ENCODE data around the gene ZMPSTE24. TPM values are rescaled to one million over a fixed set of nuclear protein-coding genes. Genes with fewer than 3 reads are reported as not detected.

ZMPSTE24 gene
- total RNA-seq, 1 donor from 2014 or later: 68.4 TPM

DNA sequence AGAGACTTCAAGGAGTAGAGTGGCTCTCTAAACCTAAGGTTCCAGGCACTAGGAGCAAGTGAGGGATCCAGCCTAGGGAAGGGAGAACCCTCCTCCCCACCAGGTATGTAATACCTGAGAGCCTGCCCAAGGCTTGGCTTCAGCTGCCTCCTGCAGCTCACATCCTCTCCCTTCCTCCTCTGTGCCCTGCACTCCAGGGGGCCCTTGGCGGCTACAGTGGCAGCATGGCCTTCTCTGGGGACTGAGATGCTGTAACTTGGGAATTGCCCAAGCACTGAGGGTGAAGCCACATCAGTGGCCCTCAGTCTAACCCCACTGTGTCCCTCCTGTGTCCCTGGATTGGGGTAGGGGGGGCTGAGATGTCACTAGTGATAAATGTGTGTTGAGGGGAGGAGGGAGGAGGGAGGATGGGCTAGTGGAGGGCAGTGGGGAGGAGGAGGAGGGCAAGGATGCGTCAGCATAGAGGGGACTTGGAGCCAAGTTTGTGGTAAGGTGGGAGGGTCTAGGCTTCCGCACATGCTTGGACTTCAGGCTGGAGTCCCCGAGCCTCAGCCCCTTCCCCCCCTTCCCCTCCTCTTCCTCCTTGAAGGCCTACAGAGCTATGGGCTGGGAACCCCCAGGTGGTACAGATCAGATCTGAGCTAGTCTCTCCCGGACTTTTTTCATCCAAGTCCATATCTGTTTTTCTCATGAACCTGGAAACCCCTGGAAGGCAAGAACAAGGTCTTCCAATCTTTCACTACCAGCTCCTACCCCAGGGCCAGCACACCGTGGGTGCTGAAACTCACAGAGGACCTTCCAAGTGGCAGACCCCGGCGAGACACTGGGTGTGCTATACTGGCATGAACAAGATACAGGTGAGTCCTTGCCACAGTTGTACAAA is 41.6 kb downstream of the ZMPSTE24 start:
- no peak for FAIRE-seq
- TF ChIP-seq, protein P1, sequence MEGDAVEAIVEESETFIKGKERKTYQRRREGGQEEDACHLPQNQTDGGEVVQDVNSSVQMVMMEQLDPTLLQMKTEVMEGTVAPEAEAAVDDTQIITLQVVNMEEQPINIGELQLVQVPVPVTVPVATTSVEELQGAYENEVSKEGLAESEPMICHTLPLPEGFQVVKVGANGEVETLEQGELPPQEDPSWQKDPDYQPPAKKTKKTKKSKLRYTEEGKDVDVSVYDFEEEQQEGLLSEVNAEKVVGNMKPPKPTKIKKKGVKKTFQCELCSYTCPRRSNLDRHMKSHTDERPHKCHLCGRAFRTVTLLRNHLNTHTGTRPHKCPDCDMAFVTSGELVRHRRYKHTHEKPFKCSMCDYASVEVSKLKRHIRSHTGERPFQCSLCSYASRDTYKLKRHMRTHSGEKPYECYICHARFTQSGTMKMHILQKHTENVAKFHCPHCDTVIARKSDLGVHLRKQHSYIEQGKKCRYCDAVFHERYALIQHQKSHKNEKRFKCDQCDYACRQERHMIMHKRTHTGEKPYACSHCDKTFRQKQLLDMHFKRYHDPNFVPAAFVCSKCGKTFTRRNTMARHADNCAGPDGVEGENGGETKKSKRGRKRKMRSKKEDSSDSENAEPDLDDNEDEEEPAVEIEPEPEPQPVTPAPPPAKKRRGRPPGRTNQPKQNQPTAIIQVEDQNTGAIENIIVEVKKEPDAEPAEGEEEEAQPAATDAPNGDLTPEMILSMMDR (IDR thresholded peaks at IDR 0.05; ENCODE audit: insufficient read depth, low read length, severe bottlenecking): no peak
- H3K36me3 ChIP-seq (ENCODE audit: control insufficient read depth, insufficient read depth, low read length): no peaks in the 10 kb centered on the region
- no peaks in the 10 kb centered on the region for H3K27me3 ChIP-seq (ENCODE audit: control insufficient read depth, insufficient read depth, low read length)
- no peak for DNase-seq (ENCODE audit: low read depth)
- H3K4me3 ChIP-seq (ENCODE audit: low read depth, low read length): no peak overlapping the region

DNA sequence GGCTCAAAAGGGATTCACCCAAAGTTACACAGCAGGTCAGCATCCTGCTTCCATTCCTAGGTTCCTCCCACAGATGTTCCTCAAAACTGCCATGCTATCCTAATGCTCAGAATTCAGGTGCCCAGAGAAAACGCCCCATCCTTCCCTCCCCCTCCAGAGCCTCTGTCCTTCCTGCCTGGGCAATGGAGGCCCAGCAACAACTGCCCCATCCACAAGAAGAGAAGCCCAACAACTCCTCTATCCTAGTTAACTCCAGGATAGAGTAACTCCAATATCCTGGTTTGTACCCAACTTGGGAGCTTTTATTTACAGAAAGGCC is 42.2 kb downstream of the ZMPSTE24 start:
- no peaks in the 10 kb centered on the region for H3K36me3 ChIP-seq (ENCODE audit: control insufficient read depth, insufficient read depth, low read length)
- no peaks in the 10 kb centered on the region for H3K27me3 ChIP-seq (ENCODE audit: control insufficient read depth, insufficient read depth, low read length)
- no peak overlapping the region for H3K4me3 ChIP-seq (ENCODE audit: low read depth, low read length)
- TF ChIP-seq, protein P1 (IDR thresholded peaks at IDR 0.05; ENCODE audit: insufficient read depth, low read length, severe bottlenecking): no peak
- DNase-seq (ENCODE audit: low read depth) (no peak), FAIRE-seq (no peak)

DNA sequence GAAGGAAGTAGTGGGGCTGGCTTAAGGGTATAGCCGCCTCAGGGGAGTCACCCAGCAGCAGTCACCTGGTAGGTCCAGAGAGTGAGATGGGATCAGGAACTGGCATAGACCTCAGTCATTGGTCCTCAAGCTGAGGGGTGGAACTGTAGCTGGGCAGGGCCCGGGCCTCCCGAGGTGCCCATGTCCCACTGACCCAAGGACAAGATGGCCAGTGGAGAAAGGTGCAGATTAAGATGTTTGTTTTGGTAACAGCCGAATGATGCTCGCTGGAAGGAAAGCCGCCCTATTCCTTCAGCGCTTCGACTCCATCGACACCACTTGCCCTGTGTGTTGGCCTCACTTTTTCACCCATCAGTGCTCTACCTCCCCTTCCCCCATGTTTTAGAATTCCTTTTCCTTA is 42.6 kb downstream of the ZMPSTE24 start:
- no peaks in the 10 kb centered on the region for H3K36me3 ChIP-seq (ENCODE audit: control insufficient read depth, insufficient read depth, low read length)
- DNase-seq (ENCODE audit: low read depth): no peak

DNA sequence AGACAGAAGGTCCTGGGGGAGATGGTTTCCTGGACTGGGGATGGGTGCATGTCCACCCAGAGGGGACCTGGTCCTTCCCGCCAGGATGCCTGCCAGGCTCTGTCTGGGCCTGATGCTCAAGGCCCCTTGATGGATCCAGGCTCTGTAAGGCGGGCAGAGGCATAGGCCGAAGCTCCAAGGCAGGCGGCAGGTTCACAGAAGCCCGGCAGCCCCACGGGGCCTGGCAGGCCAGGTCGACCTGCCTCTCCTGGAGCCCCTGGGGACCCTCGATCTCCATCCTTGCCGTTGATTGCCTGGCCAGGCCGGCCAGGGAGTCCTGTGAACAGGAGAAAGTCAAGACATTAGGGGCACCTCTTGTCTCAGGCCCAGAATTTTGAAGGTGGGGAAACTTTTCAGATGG is 43.0 kb downstream of the ZMPSTE24 start:
- no peaks in the 10 kb centered on the region for H3K36me3 ChIP-seq (ENCODE audit: control insufficient read depth, insufficient read depth, low read length)
- DNase-seq (ENCODE audit: low read depth) (no peak), FAIRE-seq (no peak)
- no peak overlapping the region for H3K4me3 ChIP-seq (ENCODE audit: low read depth, low read length)
- TF ChIP-seq, protein P1 (IDR thresholded peaks at IDR 0.05; ENCODE audit: insufficient read depth, low read length, severe bottlenecking): no peak
- H3K27me3 ChIP-seq (ENCODE audit: control insufficient read depth, insufficient read depth, low read length): no peaks in the 10 kb centered on the region

More for the DNA sequence above, 42.6 kb downstream of the ZMPSTE24 start:
- Histone ChIP-seq H3K4me3 (ENCODE audit: low read depth, low read length) (no peak overlapping the region), H3K27me3 (ENCODE audit: control insufficient read depth, insufficient read depth, low read length) (no peaks in the 10 kb centered on the region)
- FAIRE-seq: no peak
- TF ChIP-seq, protein P1 (IDR thresholded peaks at IDR 0.05; ENCODE audit: insufficient read depth, low read length, severe bottlenecking): no peak

DNA sequence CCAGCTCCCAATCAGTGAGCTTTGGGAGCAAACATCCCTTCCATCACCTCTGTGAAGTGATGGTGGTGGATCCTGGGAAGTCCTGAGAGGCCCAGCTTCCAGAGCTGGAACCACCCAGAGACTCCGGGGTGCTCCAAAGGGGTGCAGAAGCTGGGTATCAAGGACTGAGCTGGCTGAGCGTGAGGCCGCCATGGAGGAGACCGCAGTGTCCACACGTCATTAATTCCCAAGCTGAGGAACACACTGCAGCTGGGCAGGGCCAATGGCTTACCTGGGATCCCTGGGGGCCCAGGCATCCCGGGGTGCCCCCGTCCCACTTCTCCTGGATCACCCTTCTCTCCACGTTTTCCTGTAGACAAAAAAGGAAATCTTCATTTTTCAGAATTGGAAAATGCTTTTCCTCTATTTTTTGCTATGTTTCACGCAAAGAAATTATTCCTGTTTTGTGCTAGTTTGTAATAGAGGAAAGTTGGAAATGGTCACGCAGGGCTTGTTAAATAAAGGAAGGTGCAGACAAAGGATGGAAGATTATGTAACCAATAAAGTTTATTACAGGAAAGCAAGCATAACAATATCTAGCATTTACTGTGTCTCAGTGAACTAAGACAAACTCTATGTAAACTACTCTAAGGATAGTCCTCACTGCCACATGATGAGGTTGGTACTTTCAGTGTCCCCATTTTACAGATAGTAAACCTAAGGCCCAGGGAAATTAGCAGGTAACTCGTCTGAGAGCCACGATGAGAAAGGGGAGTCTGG is 43.7 kb downstream of the ZMPSTE24 start:
- FAIRE-seq: no peak
- Histone ChIP-seq H3K4me3 (ENCODE audit: low read depth, low read length) (no peak overlapping the region), H3K36me3 (ENCODE audit: control insufficient read depth, insufficient read depth, low read length) (no peaks in the 10 kb centered on the region), H3K27me3 (ENCODE audit: control insufficient read depth, insufficient read depth, low read length) (no peaks in the 10 kb centered on the region)
- TF ChIP-seq, protein P1 (IDR thresholded peaks at IDR 0.05; ENCODE audit: insufficient read depth, low read length, severe bottlenecking): no peak
- no peak for DNase-seq (ENCODE audit: low read depth)
